Upper lobe of right lung (tissue), 1 donor: Measurements from ENCODE around the gene KRABD2.

Source experiments
- ATAC-seq: fragments of 200-7000 bp; cut with Tn5 transposase; one replicate; pipeline ENCODE4 v1.9.1; 2020; ENCODE audit warnings: mild to moderate bottlenecking, moderate library complexity
- DNase-seq: peaks from one replicate; pipeline ENCODE4 v3.0.0-alpha.2; 2020
- H3K27ac ChIP-seq: fragments of 200-600 bp; one replicate; pipeline ENCODE4 v1.8.0; 2022
- H3K27me3 ChIP-seq: fragments of 200-600 bp; one replicate; pipeline ENCODE4 v1.8.0; 2022; ENCODE audit warnings: mild to moderate bottlenecking
- H3K36me3 ChIP-seq: fragments of 200-600 bp; one replicate; pipeline ENCODE4 v1.8.0; 2022
- H3K4me1 ChIP-seq: fragments of 200-600 bp; one replicate; pipeline ENCODE4 v1.8.0; 2022
- H3K4me3 ChIP-seq: fragments of 200-600 bp; one replicate; pipeline ENCODE4 v1.8.0; 2022; ENCODE audit warnings: mild to moderate bottlenecking
- H3K9me3 ChIP-seq: fragments of 200-600 bp; one replicate; pipeline ENCODE4 v1.8.0; 2022
- CTCF ChIP-seq: fragments of 200-600 bp; IDR thresholded peaks from one replicate; pipeline ENCODE4 v1.8.0; 2022; ENCODE audit warnings: antibody characterized with exemption
- intact Hi-C: fragments of 100-400 bp; cut with DNase I; formaldehyde crosslinking; loops from one replicate; pipeline ENCODE4 v1.11.0; 2022
- donor health status: DM: no; HTN: yes; CAD: no; lungs with severe emphysema.

Gene KRABD2

GRCh38 chr17:8417806-8418205 is 41.3 kb upstream of the KRABD2 start:
- ATAC-seq (peak; percentile 66), DNase-seq (no peak)
- Histone ChIP-seq H3K27ac (no peak overlapping the region), H3K4me1 (peaks cover 22% of the 10 kb centered on the region), H3K4me3 (no peak overlapping the region), H3K36me3 (no peaks in the 10 kb centered on the region), H3K27me3 (no peaks in the 10 kb centered on the region), H3K9me3 (no peaks in the 10 kb centered on the region)
- no peak for TF ChIP-seq CTCF
- intact Hi-C loops, result loop anchor here (10.0 kb wide), 1 partner anchor 327 kb away; the partner anchor contains the start of gene CCDC42

- TF ChIP-seq CTCF, result no peak
- Histone ChIP-seq H3K27ac (no peak overlapping the region), H3K27me3 (no peaks in the 10 kb centered on the region), H3K4me3 (no peak overlapping the region), H3K4me1 (peaks cover 7% of the 10 kb centered on the region), H3K36me3 (no peaks in the 10 kb centered on the region), H3K9me3 (no peaks in the 10 kb centered on the region)
- intact Hi-C loops, result loop anchor here (10.0 kb wide), 1 partner anchor 331 kb away; the partner anchor contains the start of gene CCDC42
- ATAC-seq (no peak), DNase-seq (no peak)
Measured at GRCh38 chr17:8413938-8414337, 37.4 kb upstream of the KRABD2 start.

- no peak for ATAC-seq
- H3K27ac ChIP-seq, result no peak overlapping the region
- no peak overlapping the region for H3K4me3 ChIP-seq
- H3K4me1 ChIP-seq, result peaks cover 7% of the 10 kb centered on the region
- intact Hi-C loops, result loop anchor here (10.0 kb wide), 1 partner anchor 331 kb away; the partner anchor contains the start of gene CCDC42
- H3K9me3 ChIP-seq, result no peaks in the 10 kb centered on the region
- no peak for TF ChIP-seq CTCF
- H3K36me3 ChIP-seq, result no peaks in the 10 kb centered on the region
- no peak for DNase-seq
- no peaks in the 10 kb centered on the region for H3K27me3 ChIP-seq
Measured at GRCh38 chr17:8413328-8413727, 36.8 kb upstream of the KRABD2 start.

GRCh38 chr17:8412089-8412488 is 35.6 kb upstream of the KRABD2 start:
- H3K36me3 ChIP-seq, result no peaks in the 10 kb centered on the region
- TF ChIP-seq CTCF, result no peak
- peaks cover 7% of the 10 kb centered on the region for H3K4me1 ChIP-seq
- ATAC-seq, result no peak
- H3K27me3 ChIP-seq, result no peaks in the 10 kb centered on the region
- no peaks in the 10 kb centered on the region for H3K9me3 ChIP-seq
- no peak for DNase-seq
- H3K4me3 ChIP-seq, result no peak overlapping the region
- intact Hi-C loops, result loop anchor here (10.0 kb wide), 1 partner anchor 333 kb away; the partner anchor contains the start of gene CCDC42
- peak overlapping the region; percentile 5 for H3K27ac ChIP-seq

GRCh38 chr17:8410883-8411238 is 34.4 kb upstream of the KRABD2 start:
- TF ChIP-seq CTCF, result no peak
- Histone ChIP-seq H3K9me3 (no peaks in the 10 kb centered on the region), H3K36me3 (no peaks in the 10 kb centered on the region), H3K27ac (no peak overlapping the region), H3K4me1 (peaks cover 7% of the 10 kb centered on the region), H3K27me3 (no peaks in the 10 kb centered on the region), H3K4me3 (no peak overlapping the region)
- no peak for ATAC-seq
- intact Hi-C loops, result loop anchor here (10.0 kb wide), 1 partner anchor 334 kb away; the partner anchor contains the start of gene CCDC42
- no peak for DNase-seq
